Peyer's patch (tissue), 4 donors: ENCODE results near the gene AGFG2. TPM values are rescaled to one million over a fixed set of nuclear protein-coding genes. Genes with fewer than 3 reads are reported as not detected.

Experiments
- DNase-seq, 3 donors: peaks; one replicate each; pipeline ENCODE4 v3.0.0-alpha.2; 2017 to 2019
- H3K27ac ChIP-seq, 4 donors: fragments of 200-600 bp; sonication (generic); one replicate each; pipeline ENCODE4 v1.5.1; 2016 to 2019
- H3K27me3 ChIP-seq, 2 donors: fragments of 200-600 bp; sonication (generic); one replicate each; pipeline ENCODE4 v1.5.1; 2019
- H3K36me3 ChIP-seq, 3 donors: fragments of 200-600 bp; sonication (generic); one replicate each; pipeline ENCODE4 v1.5.1; 2016 to 2019
- H3K4me1 ChIP-seq, 4 donors: fragments of 200-600 bp; sonication (generic); one replicate each; pipeline ENCODE4 v1.5.1; 2016 to 2019
- H3K4me3 ChIP-seq, 4 donors: fragments of 200-600 bp; sonication (generic); 1 replicate in 3 of 4; 2 replicates in 1 of 4; pipeline ENCODE4 v1.5.1; 2016 to 2019; ENCODE audit warnings: mild to moderate bottlenecking in 1 of 4
- H3K9me3 ChIP-seq, 4 donors: fragments of 200-600 bp; sonication (generic); one replicate each; pipeline ENCODE4 v1.5.1; 2016 to 2019; ENCODE audit warnings: mild to moderate bottlenecking in 1 of 4
- CTCF ChIP-seq, 6 experiments: fragments of 450-650 bp in 4 of 6; fragments of 200-600 bp in 2 of 6; sonication (generic) in 1 of 6; IDR thresholded peaks; one replicate each; pipeline ENCODE4 v1.5.1; 2017 to 2019; ENCODE audit warnings: antibody characterized with exemption in 6 of 6, mild to moderate bottlenecking in 3 of 6, moderate library complexity in 1 of 6
- POLR2A ChIP-seq, 2 donors: fragments of 450-650 bp; IDR thresholded peaks; one replicate each; pipeline ENCODE4 v1.5.1; 2017; ENCODE audit warnings: antibody characterized with exemption in 2 of 2, mild to moderate bottlenecking in 2 of 2, moderate library complexity in 2 of 2
- small RNA-seq, 2 donors: library from RNA; depleted of rRNA; stranded (forward); fragments of <200 nt; gene quantifications; one replicate each; pipeline ENCODE3, GENCODE V24; 2016
- total RNA-seq, 4 donors: library from RNA; depleted of rRNA; stranded (reverse); fragments of >200 nt; gene quantifications; one replicate each; pipeline ENCODE4 v1.1.0, GENCODE V29; 2016

The AGFG2 gene
- total RNA-seq, 4 donors from 2014 or later: 38.4 to 63.6 (median 49.9) TPM

DNA sequence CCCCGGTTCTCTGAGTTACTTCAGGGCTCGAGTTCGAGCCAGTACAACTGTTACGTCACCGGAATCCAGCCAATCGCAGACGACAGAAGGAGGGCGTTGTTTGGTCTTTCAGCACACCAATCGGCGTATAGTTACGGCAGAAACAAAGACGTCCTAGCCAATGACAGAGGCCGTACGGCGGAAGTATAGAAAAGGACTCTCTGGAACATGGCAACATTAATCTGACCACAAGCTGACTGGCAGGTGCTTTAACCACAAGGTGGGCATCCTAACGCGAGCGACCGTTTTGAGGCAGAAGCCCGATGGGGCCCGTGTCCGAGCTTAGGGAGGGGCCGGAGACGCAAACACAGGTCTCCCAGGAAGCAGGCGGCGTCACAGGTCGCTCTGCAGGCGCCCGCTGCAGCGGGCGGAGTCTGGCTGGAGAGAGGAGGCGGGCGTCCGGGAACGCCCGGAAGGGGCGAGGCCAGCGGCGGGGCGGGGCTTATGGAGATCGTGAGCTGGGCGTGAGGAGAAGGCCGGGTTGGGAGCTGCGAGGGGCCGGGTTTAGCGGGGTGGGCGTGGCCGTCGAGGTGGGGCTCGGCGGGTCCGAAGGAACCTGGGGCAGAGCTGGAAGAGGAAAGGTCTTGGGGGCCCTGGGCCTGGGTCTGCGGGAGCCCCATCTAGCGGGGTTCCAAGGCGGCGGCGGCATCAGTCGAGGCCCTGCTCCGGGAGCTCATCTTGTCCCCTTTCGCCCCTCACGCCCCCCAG lies 73.2 kb downstream of the AGFG2 start, which contains the start of gene MOSPD3:
MOSPD3 (plus strand) TSS at position 558 of the 747 bp plus-strand sequence. CDS start 252 bp downstream, outside the sequence.
- peak; percentile 83 to 96 for TF ChIP-seq POLR2A (IDR thresholded peaks at IDR 0.05)
- peak in 2 of 6 experiments; percentile 34 to 39 for TF ChIP-seq CTCF (IDR thresholded peaks at IDR 0.05)
- peak; percentile 98 to 99 (median 99) for DNase-seq
- Histone ChIP-seq H3K36me3 (peaks cover 0 to 3% (median 0%) of the 10 kb centered on the region in 3 donors), H3K4me3 (peak within 1 kb of the TSS; percentile 57 to 79 (median 66)), H3K27me3 (no peaks in the 10 kb centered on the region), H3K9me3 (no peaks in the 10 kb centered on the region), H3K4me1 (peaks cover 0 to 10% (median 4%) of the 10 kb centered on the region in 4 donors), H3K27ac (peak within 1 kb of the TSS; percentile 82 to 97 (median 91))

DNA sequence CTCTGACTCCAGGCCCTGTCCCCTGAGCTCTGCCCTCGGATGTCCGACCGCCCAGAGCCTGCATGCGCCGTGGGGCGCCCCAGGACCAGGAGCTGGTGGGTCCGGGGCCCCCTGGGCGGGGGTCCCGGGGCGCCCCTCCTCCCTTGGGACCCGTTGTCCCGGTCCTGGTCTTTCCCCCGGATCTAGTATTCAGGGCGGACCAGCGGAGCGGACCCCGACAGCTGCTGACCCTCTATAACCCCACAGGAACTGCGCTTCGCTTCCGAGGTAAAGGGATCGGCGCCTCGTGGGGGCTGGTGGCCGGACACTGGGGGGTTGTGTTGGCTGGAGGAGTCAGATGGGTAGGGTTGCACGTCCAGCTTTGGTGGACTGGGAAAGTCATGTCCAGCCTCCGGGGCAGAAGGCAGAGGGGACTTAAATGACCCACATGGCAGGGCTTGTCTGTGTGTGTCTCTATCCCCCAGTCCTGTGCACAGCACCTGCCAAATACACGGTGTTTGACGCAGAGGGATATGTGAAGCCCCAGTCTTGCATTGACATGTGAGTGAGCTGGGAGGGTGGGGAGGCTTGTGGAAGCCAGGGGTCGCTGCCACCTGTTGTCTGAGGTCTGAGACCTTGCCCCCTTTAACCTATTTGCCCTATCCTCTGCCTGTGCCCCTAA lies 73.9 kb downstream of the AGFG2 start:
- peak overlapping the region; percentile 57 to 79 (median 66) for H3K4me3 ChIP-seq
- H3K4me1 ChIP-seq: peaks cover 0 to 10% (median 4%) of the 10 kb centered on the region in 4 donors
- no peaks in the 10 kb centered on the region for H3K27me3 ChIP-seq
- peak in 2 of 3 donors; percentile 53 to 56 for DNase-seq
- H3K9me3 ChIP-seq: no peaks in the 10 kb centered on the region
- H3K27ac ChIP-seq: peak overlapping the region; percentile 82 to 97 (median 91)
- TF ChIP-seq POLR2A (IDR thresholded peaks at IDR 0.05) (no peak), CTCF (IDR thresholded peaks at IDR 0.05) (no peak)
- H3K36me3 ChIP-seq: peaks cover 0 to 3% (median 0%) of the 10 kb centered on the region in 3 donors

DNA sequence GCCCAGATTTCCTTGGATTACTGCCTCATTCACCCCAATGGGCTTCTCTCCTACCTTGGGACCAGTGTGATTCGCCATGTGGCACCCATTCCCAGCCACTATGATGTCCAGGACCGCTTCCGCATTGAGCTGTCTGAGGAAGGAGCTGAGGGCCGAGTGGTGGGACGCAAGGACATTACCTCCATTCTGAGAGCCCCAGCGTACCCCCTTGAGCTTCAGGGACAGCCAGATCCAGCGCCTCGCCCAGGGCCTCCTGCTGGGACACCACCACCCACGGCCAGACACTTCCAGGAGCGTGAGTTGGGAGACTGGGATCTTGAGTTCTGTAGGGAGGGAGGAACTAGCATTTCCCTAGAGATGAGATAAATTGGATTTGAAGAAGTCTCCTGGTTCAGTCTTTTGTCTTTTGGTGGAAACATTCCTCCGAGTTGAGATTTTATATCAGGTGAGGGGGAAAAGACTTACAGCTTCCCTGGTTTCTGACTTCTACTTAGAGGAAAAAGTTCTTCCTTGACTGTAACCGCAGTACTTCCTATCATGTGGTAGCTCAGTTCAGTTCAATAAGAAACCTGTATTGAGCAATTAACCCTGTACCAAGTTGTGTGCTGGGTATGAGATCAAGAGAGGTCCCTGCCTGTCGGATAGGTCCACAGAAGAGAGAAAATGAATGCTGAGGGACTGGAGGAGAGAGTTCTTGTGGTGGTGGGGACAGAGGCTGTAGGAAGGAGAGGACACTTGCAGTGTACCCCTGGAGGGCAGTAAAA lies 74.6 kb downstream of the AGFG2 start:
- Histone ChIP-seq H3K27ac (no peak overlapping the region), H3K4me3 (peak overlapping the region in 2 of 4 donors; percentile 60 to 71), H3K27me3 (no peaks in the 10 kb centered on the region), H3K9me3 (no peaks in the 10 kb centered on the region), H3K4me1 (peaks cover 0 to 10% (median 4%) of the 10 kb centered on the region in 4 donors), H3K36me3 (peaks cover 0 to 3% (median 0%) of the 10 kb centered on the region in 3 donors)
- no peak for TF ChIP-seq POLR2A (IDR thresholded peaks at IDR 0.05)
- no peak for TF ChIP-seq CTCF (IDR thresholded peaks at IDR 0.05)
- DNase-seq: no peak

- DNase-seq: no peak
- TF ChIP-seq POLR2A (IDR thresholded peaks at IDR 0.05): no peak
- TF ChIP-seq CTCF (IDR thresholded peaks at IDR 0.05): no peak
- Histone ChIP-seq H3K27ac (no peak overlapping the region), H3K36me3 (peaks cover 0 to 3% (median 0%) of the 10 kb centered on the region in 3 donors), H3K4me1 (peaks cover 0 to 10% (median 4%) of the 10 kb centered on the region in 4 donors), H3K4me3 (no peak overlapping the region), H3K9me3 (no peaks in the 10 kb centered on the region), H3K27me3 (no peaks in the 10 kb centered on the region)
These were observed 75.4 kb downstream of the AGFG2 start for GRCh38 chr7:100614308-100614861.

Small RNAs within 50 kb of the gene (small RNA-seq; reads per million reads assigned to genes)
- 0 reads per million in 2 donors for gene RN7SL416P
- gene SAP25: 0 reads per million in 2 donors

Other genes starting within 250 kb of the AGFG2 start
- not detected for gene SPDYE3, start 231.5 kb upstream of the AGFG2 start, total RNA-seq
- gene PILRB, start 181.1 kb upstream of the AGFG2 start, total RNA-seq: 100 to 1,000 TPM in 3 of 4 donors, 10 to 100 TPM in 1; 73.6 to 179 (median 150) TPM
- 1 to 10 TPM; 5.8 to 9.5 (median 5.9) TPM for gene PILRA, start 165.7 kb upstream of the AGFG2 start, total RNA-seq
- 10 to 100 TPM in 1 of 4 donors, 1 to 10 TPM in 3; 1.8 to 19.8 (median 3.6) TPM for gene ZCWPW1, start 110.5 kb upstream of the AGFG2 start, total RNA-seq
- gene MEPCE, start 109.4 kb upstream of the AGFG2 start, total RNA-seq: 10 to 100 TPM; 17.3 to 46.3 (median 32.2) TPM
- 10 to 100 TPM; 44.8 to 67.7 (median 49.0) TPM for gene PPP1R35, start 102.7 kb upstream of the AGFG2 start, total RNA-seq
- not detected for gene SPACDR, start 74.9 kb upstream of the AGFG2 start, total RNA-seq
- 10 to 100 TPM; 28.9 to 51.2 (median 40.6) TPM for gene TSC22D4, start 60.0 kb upstream of the AGFG2 start, total RNA-seq
- 1 to 10 TPM in 1 of 4 donors, under 1 TPM in 2, not detected in 1; 0.38 to 2.5 (median 0.40) TPM for gene NYAP1, start 55.3 kb upstream of the AGFG2 start, total RNA-seq
- gene SAP25, start 34.7 kb downstream of the AGFG2 start, total RNA-seq: 10 to 100 TPM in 3 of 4 donors, 1 to 10 TPM in 1; 2.5 to 18.2 (median 13.4) TPM
- gene LRCH4, start 46.9 kb downstream of the AGFG2 start, total RNA-seq: 100 to 1,000 TPM in 3 of 4 donors, 10 to 100 TPM in 1; 76.7 to 232 (median 156) TPM
- 1 to 10 TPM in 2 of 4 donors, not detected in 2; 1.1 to 2.8 TPM for gene FBXO24, start 47.1 kb downstream of the AGFG2 start, total RNA-seq
- gene PCOLCE, start 63.2 kb downstream of the AGFG2 start, total RNA-seq: 10 to 100 TPM in 2 of 4 donors, 1 to 10 TPM in 2; 1.8 to 53.6 (median 9.8) TPM
- 10 to 100 TPM in 1 of 4 donors, 1 to 10 TPM in 3; 5.0 to 14.2 (median 7.3) TPM for gene MOSPD3, start 73.3 kb downstream of the AGFG2 start, total RNA-seq
- 1 to 10 TPM in 2 of 4 donors, not detected in 2; 1.6 to 2.5 TPM for gene TFR2, start 102.3 kb downstream of the AGFG2 start, total RNA-seq
- gene ACTL6B, start 117.2 kb downstream of the AGFG2 start, total RNA-seq: not detected
- 100 to 1,000 TPM; 123 to 236 (median 172) TPM for gene GNB2, start 134.5 kb downstream of the AGFG2 start, total RNA-seq
- gene GIGYF1, start 155.0 kb downstream of the AGFG2 start, total RNA-seq: 100 to 1,000 TPM in 1 of 4 donors, 10 to 100 TPM in 3; 41.3 to 126 (median 72.9) TPM
- 10 to 100 TPM; 23.9 to 38.1 (median 29.7) TPM for gene POP7, start 166.9 kb downstream of the AGFG2 start, total RNA-seq
- gene EPO, start 181.3 kb downstream of the AGFG2 start, total RNA-seq: not detected
- not detected for gene ZAN, start 194.4 kb downstream of the AGFG2 start, total RNA-seq